SK-N-SH (cell line): ENCODE data around the gene CSKMT.

ENCODE experiments used
- CHD2 ChIP-seq: fragments of 150-350 bp; IDR thresholded peaks from 2 replicates; pipeline ENCODE4 v1.6.1; 2018; ENCODE audit warnings: low read length; ENCODE audit not compliant: partially characterized antibody
- ELF1 ChIP-seq: IDR thresholded peaks from 2 replicates; pipeline ENCODE4 v1.4.0; 2012
- EP300 ChIP-seq, 2 experiments: IDR thresholded peaks; 2 replicates each; pipeline versions ENCODE4 v1.4.0 to v1.6.1; 2012; ENCODE audit warnings: borderline replicate concordance in 1 of 2, low read depth in 1 of 2, low read length in 1 of 2
- GATA2 ChIP-seq: sonication (generic); formaldehyde crosslinking; IDR thresholded peaks from 2 replicates; pipeline ENCODE4 v1.5.0; 2020; ENCODE audit warnings: mild to moderate bottlenecking, missing genetic modification reagents
- MAX ChIP-seq: IDR thresholded peaks from 2 replicates; pipeline ENCODE4 v1.4.0; 2012; ENCODE audit warnings: low read depth
- RAD21 ChIP-seq: IDR thresholded peaks from 2 replicates; pipeline ENCODE4 v1.6.1; 2012; ENCODE audit warnings: mild to moderate bottlenecking, low read length
- RFX5 ChIP-seq: IDR thresholded peaks from 2 replicates; pipeline ENCODE4 v1.6.1; 2012; ENCODE audit warnings: mild to moderate bottlenecking, improper control_type of control experiment, low read length
- SIN3A ChIP-seq: IDR thresholded peaks from 2 replicates; pipeline ENCODE4 v1.6.1; 2012; ENCODE audit warnings: low read depth, mild to moderate bottlenecking, low read length, moderate library complexity, borderline replicate concordance
- SMC3 ChIP-seq: IDR thresholded peaks from 2 replicates; pipeline ENCODE4 v1.6.1; 2012; ENCODE audit warnings: low read depth, low read length, improper control_type of control experiment
- TCF12 ChIP-seq: IDR thresholded peaks from 2 replicates; pipeline ENCODE4 v1.4.0; 2012
- YY1 ChIP-seq: IDR thresholded peaks from 2 replicates; pipeline ENCODE4 v1.4.0; 2012; ENCODE audit warnings: low read depth, mild to moderate bottlenecking
- TF ChIP-seq, protein P1 (sequence below): fragments of 200-600 bp; sonication (generic); IDR thresholded peaks from 2 replicates; pipeline ENCODE4 v1.6.1; 2017; ENCODE audit warnings: antibody characterized with exemption, mild to moderate bottlenecking, moderate library complexity
- TF ChIP-seq, protein P2 (sequence below): IDR thresholded peaks from 2 replicates; pipeline ENCODE4 v1.4.0; 2012; ENCODE audit warnings: low read depth, borderline replicate concordance

DNA sequence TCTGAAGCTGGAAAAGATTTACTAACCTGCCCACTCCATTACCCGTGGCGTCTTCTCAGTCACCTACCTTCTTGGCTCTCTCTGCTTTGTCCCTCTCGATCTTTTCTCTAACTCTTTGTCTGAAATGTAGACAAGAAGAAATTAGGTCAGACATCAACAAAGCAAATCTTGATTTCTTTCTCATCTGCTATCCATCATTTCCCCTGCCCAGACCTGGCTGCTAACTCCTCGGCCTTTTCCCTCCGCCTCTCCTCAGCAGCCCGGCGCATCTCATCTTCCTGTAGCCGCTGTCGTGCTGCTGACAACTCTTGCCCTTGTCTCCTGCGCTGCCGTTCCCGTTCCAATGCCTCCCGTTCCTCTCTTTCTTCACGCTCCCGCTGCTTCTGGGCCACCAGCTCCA is 12.6 kb downstream of the CSKMT start:
- TF ChIP-seq, protein P1, sequence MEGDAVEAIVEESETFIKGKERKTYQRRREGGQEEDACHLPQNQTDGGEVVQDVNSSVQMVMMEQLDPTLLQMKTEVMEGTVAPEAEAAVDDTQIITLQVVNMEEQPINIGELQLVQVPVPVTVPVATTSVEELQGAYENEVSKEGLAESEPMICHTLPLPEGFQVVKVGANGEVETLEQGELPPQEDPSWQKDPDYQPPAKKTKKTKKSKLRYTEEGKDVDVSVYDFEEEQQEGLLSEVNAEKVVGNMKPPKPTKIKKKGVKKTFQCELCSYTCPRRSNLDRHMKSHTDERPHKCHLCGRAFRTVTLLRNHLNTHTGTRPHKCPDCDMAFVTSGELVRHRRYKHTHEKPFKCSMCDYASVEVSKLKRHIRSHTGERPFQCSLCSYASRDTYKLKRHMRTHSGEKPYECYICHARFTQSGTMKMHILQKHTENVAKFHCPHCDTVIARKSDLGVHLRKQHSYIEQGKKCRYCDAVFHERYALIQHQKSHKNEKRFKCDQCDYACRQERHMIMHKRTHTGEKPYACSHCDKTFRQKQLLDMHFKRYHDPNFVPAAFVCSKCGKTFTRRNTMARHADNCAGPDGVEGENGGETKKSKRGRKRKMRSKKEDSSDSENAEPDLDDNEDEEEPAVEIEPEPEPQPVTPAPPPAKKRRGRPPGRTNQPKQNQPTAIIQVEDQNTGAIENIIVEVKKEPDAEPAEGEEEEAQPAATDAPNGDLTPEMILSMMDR: no peak
- TF ChIP-seq RAD21 (no peak), SIN3A (no peak), TCF12 (no peak), SMC3 (no peak), YY1 (no peak), CHD2 (no peak), RFX5 (no peak), MAX (no peak), EP300 (IDR thresholded peaks at IDR 0.05; ENCODE audit: borderline replicate concordance in 1 of 2, low read depth in 1 of 2, low read length in 1 of 2) (no peak), ELF1 (no peak), GATA2 (CRISPR knock-in tag) (no peak)
- TF ChIP-seq, protein P2, sequence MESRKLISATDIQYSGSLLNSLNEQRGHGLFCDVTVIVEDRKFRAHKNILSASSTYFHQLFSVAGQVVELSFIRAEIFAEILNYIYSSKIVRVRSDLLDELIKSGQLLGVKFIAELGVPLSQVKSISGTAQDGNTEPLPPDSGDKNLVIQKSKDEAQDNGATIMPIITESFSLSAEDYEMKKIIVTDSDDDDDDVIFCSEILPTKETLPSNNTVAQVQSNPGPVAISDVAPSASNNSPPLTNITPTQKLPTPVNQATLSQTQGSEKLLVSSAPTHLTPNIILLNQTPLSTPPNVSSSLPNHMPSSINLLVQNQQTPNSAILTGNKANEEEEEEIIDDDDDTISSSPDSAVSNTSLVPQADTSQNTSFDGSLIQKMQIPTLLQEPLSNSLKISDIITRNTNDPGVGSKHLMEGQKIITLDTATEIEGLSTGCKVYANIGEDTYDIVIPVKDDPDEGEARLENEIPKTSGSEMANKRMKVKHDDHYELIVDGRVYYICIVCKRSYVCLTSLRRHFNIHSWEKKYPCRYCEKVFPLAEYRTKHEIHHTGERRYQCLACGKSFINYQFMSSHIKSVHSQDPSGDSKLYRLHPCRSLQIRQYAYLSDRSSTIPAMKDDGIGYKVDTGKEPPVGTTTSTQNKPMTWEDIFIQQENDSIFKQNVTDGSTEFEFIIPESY: no peak
